Anterior cingulate cortex (tissue), 58 donors: ENCODE data around the gene PSMD7.
"Not testable (repeated sequence)": the region's sequence is repeated elsewhere in the genome, so short reads cannot be mapped to it uniquely, and the experiment has no call there.

Experiments used
- DNase-seq, 58 donors: peaks; one replicate each; lab custom pipeline; 2025; lab: John Stamatoyannopoulos, UW

PSMD7 gene

GRCh38 chr16:74339226-74339625 lies 42.6 kb downstream of the PSMD7 start:
- DNase-seq, result not testable (repeated sequence)

- not testable (repeated sequence) for DNase-seq
These were observed 56.4 kb downstream of the PSMD7 start for GRCh38 chr16:74353038-74353437.
